Activated CD4-positive, alpha-beta T cell treated with anti-CD3 and anti-CD28 coated beads for 4 hours (primary cell): ENCODE data around the gene PNO1.
"Not testable (repeated sequence)": the region's sequence is repeated elsewhere in the genome, so short reads cannot be mapped to it uniquely, and the experiment has no call there.

ENCODE experiments used
- DNase-seq, 2 donors: peaks; one replicate each; pipeline ENCODE4 v3.0.0-alpha.2; 2020

PNO1 gene

GRCh38 chr2:68158134-68158447, 403 bp downstream of the PNO1 start:
- no peak for DNase-seq

GRCh38 chr2:68163641-68164040, 6.0 kb downstream of the PNO1 start:
- DNase-seq = no peak

- no peak for DNase-seq
These were observed 9.5 kb downstream of the PNO1 start for GRCh38 chr2:68167186-68167585.

- no peak for DNase-seq
These were observed 11.6 kb downstream of the PNO1 start for GRCh38 chr2:68169308-68169707.

GRCh38 chr2:68171146-68171545, 13.5 kb downstream of the PNO1 start:
- no peak for DNase-seq

GRCh38 chr2:68171684-68172083, 14.0 kb downstream of the PNO1 start:
- no peak for DNase-seq

- no peak for DNase-seq
These were observed 14.8 kb downstream of the PNO1 start for GRCh38 chr2:68172521-68172920.

GRCh38 chr2:68172990-68173700, 15.5 kb downstream of the PNO1 start:
- no peak for DNase-seq

- not testable (repeated sequence) for DNase-seq
These were observed 17.5 kb downstream of the PNO1 start for GRCh38 chr2:68175210-68175609.

GRCh38 chr2:68176657-68177056, 19.0 kb downstream of the PNO1 start:
- no peak for DNase-seq

- no peak for DNase-seq
These were observed 19.9 kb downstream of the PNO1 start for GRCh38 chr2:68177541-68177940.

- no peak for DNase-seq
These were observed 20.7 kb downstream of the PNO1 start for GRCh38 chr2:68178432-68178831.

- DNase-seq = no peak
These were observed 21.4 kb downstream of the PNO1 start for GRCh38 chr2:68178954-68179627.

GRCh38 chr2:68182902-68183301, 25.2 kb downstream of the PNO1 start:
- DNase-seq = no peak

GRCh38 chr2:68185541-68186164, 28.0 kb downstream of the PNO1 start:
- peak; percentile 48 to 54 for DNase-seq

- no peak for DNase-seq
These were observed 29.6 kb downstream of the PNO1 start for GRCh38 chr2:68187329-68187728.

GRCh38 chr2:68188831-68189230, 31.1 kb downstream of the PNO1 start:
- DNase-seq = no peak

- no peak for DNase-seq
These were observed 32.5 kb downstream of the PNO1 start for GRCh38 chr2:68189991-68190784.

GRCh38 chr2:68190991-68191731, 33.5 kb downstream of the PNO1 start:
- no peak for DNase-seq

- DNase-seq = no peak
These were observed 35.5 kb downstream of the PNO1 start for GRCh38 chr2:68193144-68193543.

- DNase-seq = no peak
These were observed 36.2 kb downstream of the PNO1 start for GRCh38 chr2:68193787-68194372.

- no peak for DNase-seq
These were observed 37.4 kb downstream of the PNO1 start for GRCh38 chr2:68195096-68195495.
